GM18517 (cell line): Measurements from ENCODE around the gene IL17RC.
A peak's percentile ranks its signal among the peaks of the same experiment; 100 is the strongest.
"Not testable (repeated sequence)": the region's sequence is repeated elsewhere in the genome, so short reads cannot be mapped to it uniquely, and the experiment has no call there.

Experiments
- ATAC-seq: cut with Tn5 transposase; IDR thresholded peaks from one replicate; pipeline ENCODE4 v1.9.1; 2021; ENCODE audit warnings: mild to moderate bottlenecking, moderate library complexity; ENCODE audit not compliant: unreplicated experiment

IL17RC gene

GRCh38 chr3:9891072-9891622, 25.8 kb upstream of the IL17RC start:
- no peak for ATAC-seq

- no peak for ATAC-seq
Observed at GRCh38 chr3:9893739-9894138, 23.2 kb upstream of the IL17RC start.

GRCh38 chr3:9895715-9896114, 21.2 kb upstream of the IL17RC start:
- not testable (repeated sequence) for ATAC-seq

GRCh38 chr3:9896755-9897407, 20.0 kb upstream of the IL17RC start:
- ATAC-seq = not testable (repeated sequence)

GRCh38 chr3:9897408-9898372, 19.2 kb upstream of the IL17RC start:
- ATAC-seq = peak; percentile 52

GRCh38 chr3:9898467-9899241, 18.2 kb upstream of the IL17RC start:
- ATAC-seq = no peak

GRCh38 chr3:9899289-9899791, 17.6 kb upstream of the IL17RC start:
- no peak for ATAC-seq

GRCh38 chr3:9900965-9901415, 15.9 kb upstream of the IL17RC start:
- not testable (repeated sequence) for ATAC-seq

GRCh38 chr3:9901967-9902366, 14.9 kb upstream of the IL17RC start:
- no peak for ATAC-seq

- ATAC-seq = no peak
Observed at GRCh38 chr3:9902372-9903237, 14.3 kb upstream of the IL17RC start, which contains the start of gene IL17RE. Gene IL17RE, plus strand, starts transcription at chr3:9902848. Its CDS starts 85 bp downstream, at chr3:9902933.

- no peak for ATAC-seq
Observed at GRCh38 chr3:9903238-9903624, 13.7 kb upstream of the IL17RC start.

- ATAC-seq = no peak
Observed at GRCh38 chr3:9903904-9904303, 13.0 kb upstream of the IL17RC start.

- no peak for ATAC-seq
Observed at GRCh38 chr3:9906480-9906879, 10.4 kb upstream of the IL17RC start.

- no peak for ATAC-seq
Observed at GRCh38 chr3:9908286-9908685, 8.6 kb upstream of the IL17RC start.

GRCh38 chr3:9909221-9910013, 7.5 kb upstream of the IL17RC start:
- no peak for ATAC-seq

GRCh38 chr3:9911863-9912262, 5.0 kb upstream of the IL17RC start:
- ATAC-seq = no peak

GRCh38 chr3:9912294-9912935, 4.5 kb upstream of the IL17RC start:
- no peak for ATAC-seq

GRCh38 chr3:9913601-9914000, 3.3 kb upstream of the IL17RC start:
- ATAC-seq = no peak
